Measurements from ENCODE around the gene HSF5. TPM values are rescaled to one million over a fixed set of nuclear protein-coding genes. Genes with fewer than 3 reads are reported as not detected.

The HSF5 gene
- total RNA-seq, 4 donors from 2014 or later = under 0.01 to 0.13 TPM; not detected in 2

DNA sequence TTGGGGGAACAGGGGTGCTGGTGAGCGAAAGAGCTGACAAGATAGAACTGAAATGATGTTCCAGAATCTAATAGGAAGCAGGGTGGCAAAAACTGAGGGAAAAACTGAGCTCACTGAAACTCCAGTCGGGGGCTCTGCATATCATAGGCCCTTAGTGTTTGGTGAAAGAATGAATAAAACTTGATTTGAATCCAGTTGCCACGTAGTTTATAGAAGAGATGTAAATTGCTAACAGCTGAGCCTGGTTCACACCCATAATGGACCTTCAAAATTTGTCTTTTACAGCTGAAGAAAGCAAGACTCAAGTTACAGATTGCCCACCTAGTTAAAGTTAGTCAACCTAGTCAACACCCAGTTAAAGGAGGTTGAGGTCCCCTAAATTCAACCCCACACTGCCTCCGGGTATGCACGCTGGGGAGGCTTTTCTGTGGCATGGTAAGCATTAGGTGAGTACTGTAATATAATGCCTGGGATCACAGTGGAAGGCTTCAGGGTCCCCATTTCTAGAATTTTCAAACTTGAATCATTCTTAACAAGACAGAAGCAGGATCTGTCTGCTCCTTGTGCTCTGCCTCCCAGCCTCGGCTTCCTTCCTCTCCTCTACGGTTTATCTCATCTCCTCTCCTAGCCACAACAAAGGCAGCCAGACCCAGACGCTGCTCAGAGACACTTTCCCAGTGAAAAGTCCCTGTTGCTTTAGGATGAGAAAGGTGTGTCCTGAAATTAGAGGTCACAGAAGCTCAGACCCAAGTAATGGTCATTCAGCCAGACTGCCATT lies 109.3 kb downstream of the HSF5 start:
- Histone ChIP-seq H3K27ac (replicated peaks in 1 of 4) (no peak overlapping the region), H3K4me1 (peaks cover 0 to 4% (median 0%) of the 10 kb centered on the region in 4 donors), H3K9me3 (no peaks in the 10 kb centered on the region), H3K36me3 (no peaks in the 10 kb centered on the region), H3K27me3 (no peaks in the 10 kb centered on the region), H3K4me3 (no peak overlapping the region)
- no peak for TF ChIP-seq POLR2A (IDR thresholded peaks at IDR 0.05; ENCODE audit: low read depth)
- TF ChIP-seq CTCF (IDR thresholded peaks at IDR 0.05) = no peak
- TF ChIP-seq EP300 (IDR thresholded peaks at IDR 0.05) = no peak
- no peak for TF ChIP-seq POLR2AphosphoS5 (IDR thresholded peaks at IDR 0.05)
- no peak for DNase-seq (ENCODE audit: extremely low spot score)
- intact Hi-C loops (cut with DNase I) = no loop called here
- 64% methylated on average over 8 of the region's 8 CpGs for WGBS

DNA sequence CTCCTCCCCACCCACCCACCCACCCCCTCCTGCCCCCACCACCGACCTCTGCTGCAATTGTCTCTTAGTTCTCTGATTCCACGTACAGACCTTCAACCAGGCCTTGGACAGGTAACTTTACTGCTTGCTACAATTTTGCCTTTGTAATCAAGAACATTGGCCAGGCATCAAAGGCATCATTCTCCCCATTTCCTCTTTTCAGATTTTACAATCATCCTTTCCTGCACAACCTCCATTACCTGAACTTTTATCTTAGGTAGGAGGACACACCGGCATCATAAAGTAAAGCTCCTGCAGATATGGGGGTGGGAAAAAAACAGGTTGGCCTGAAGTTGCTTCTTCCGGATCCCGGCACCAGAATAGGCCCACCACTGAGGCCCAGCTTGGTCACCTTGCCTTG lies 110.5 kb downstream of the HSF5 start:
- 83% methylated on average over 4 of the region's 5 CpGs for WGBS
- intact Hi-C loops (cut with DNase I) = no loop called here
- H3K4me3 ChIP-seq = no peak overlapping the region

DNA sequence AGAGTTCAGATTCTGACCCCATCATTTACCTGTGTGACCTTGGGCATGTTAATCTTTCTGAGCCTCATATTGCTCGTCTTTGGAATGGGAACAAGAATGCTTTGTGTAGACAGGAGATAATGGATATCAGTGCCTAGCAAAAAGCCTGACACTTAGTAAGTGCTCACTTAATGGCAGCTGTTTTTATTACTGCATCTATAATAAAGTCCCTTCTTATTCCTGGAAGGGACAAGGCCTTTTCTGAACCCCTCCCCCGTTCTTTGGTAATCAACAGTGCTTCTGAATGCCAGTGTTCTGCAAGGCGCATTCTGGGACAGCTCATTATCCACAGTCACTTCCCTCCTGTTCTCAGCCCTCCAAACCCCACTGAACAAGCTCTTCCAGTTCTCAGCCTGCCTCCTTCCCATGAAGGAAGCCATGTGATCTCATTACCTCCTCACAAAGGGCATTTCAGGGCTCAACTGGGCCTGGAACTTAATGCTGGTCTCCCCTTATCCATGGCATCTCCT lies 111.1 kb downstream of the HSF5 start:
- Histone ChIP-seq H3K4me1 (no peaks in the 10 kb centered on the region), H3K4me3 (no peak overlapping the region), H3K9me3 (no peaks in the 10 kb centered on the region), H3K36me3 (no peaks in the 10 kb centered on the region), H3K27me3 (no peaks in the 10 kb centered on the region), H3K27ac (replicated peaks in 1 of 4) (no peak overlapping the region)
- TF ChIP-seq CTCF (IDR thresholded peaks at IDR 0.05) (no peak), POLR2AphosphoS5 (IDR thresholded peaks at IDR 0.05) (no peak), EP300 (IDR thresholded peaks at IDR 0.05) (no peak), POLR2A (IDR thresholded peaks at IDR 0.05; ENCODE audit: low read depth) (no peak)
- WGBS = 85% methylated on average over 3 of the region's 3 CpGs
- DNase-seq (ENCODE audit: extremely low spot score) = no peak
- intact Hi-C loops (cut with DNase I) = no loop called here

More for the DNA sequence above, 110.5 kb downstream of the HSF5 start:
- Histone ChIP-seq H3K36me3 (no peaks in the 10 kb centered on the region), H3K27me3 (no peaks in the 10 kb centered on the region), H3K4me1 (peaks cover 0 to 4% (median 0%) of the 10 kb centered on the region in 4 donors), H3K27ac (replicated peaks in 1 of 4) (no peak overlapping the region), H3K9me3 (no peaks in the 10 kb centered on the region)
- TF ChIP-seq CTCF (IDR thresholded peaks at IDR 0.05) = no peak
- no peak for TF ChIP-seq POLR2A (IDR thresholded peaks at IDR 0.05; ENCODE audit: low read depth)
- no peak for TF ChIP-seq POLR2AphosphoS5 (IDR thresholded peaks at IDR 0.05)
- TF ChIP-seq EP300 (IDR thresholded peaks at IDR 0.05) = no peak
- no peak for DNase-seq (ENCODE audit: extremely low spot score)

DNA sequence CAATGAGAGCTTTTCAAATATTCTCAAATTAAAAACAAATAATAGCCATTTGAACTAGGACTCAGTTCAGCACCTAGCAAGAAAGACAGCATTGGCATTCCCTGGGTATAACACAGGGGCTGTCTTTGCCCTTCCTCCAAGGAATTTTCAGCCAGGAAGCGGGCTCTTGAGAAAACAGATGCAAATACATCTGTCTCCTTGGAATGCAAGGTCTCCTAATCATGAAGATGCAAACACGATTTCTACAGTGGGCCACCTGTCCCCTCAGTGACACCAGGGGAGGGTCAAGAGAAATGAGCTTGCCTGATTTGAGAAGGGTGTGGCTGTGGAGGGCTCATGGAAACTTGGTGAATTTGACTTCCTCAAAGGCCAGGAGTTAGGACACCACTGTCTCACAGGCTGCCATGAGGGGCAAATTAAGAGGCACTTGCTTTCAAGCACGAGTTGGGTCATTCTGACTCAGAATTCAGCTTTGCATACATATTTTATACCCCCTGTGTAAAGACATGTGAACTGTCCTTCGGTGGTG lies 111.7 kb downstream of the HSF5 start:
- H3K27me3 ChIP-seq = no peaks in the 10 kb centered on the region
- no peaks in the 10 kb centered on the region for H3K36me3 ChIP-seq
- WGBS = 74% methylated on average over 4 of the region's 4 CpGs
- no peak overlapping the region for H3K4me3 ChIP-seq
- no peaks in the 10 kb centered on the region for H3K9me3 ChIP-seq
- no peak for DNase-seq (ENCODE audit: extremely low spot score)
- intact Hi-C loops (cut with DNase I) = no loop called here
- no peak overlapping the region for H3K27ac ChIP-seq (replicated peaks in 1 of 4)
- no peaks in the 10 kb centered on the region for H3K4me1 ChIP-seq
- no peak for TF ChIP-seq CTCF (IDR thresholded peaks at IDR 0.05)
- TF ChIP-seq POLR2A (IDR thresholded peaks at IDR 0.05; ENCODE audit: low read depth) = no peak
- TF ChIP-seq POLR2AphosphoS5 (IDR thresholded peaks at IDR 0.05) = no peak
- TF ChIP-seq EP300 (IDR thresholded peaks at IDR 0.05) = no peak

All from esophagus muscularis mucosa (tissue), 4 donors.